Mucosa of rectum (tissue), 2 donors: ENCODE data around the gene IGFBP1.

Experiments used
- H3K27ac ChIP-seq, 2 donors: one replicate each; pipeline ENCODE4 v1.7.0; 2013; ENCODE audit warnings: inconsistent platforms in 2 of 2, low read depth in 2 of 2, low read length in 2 of 2
- H3K27me3 ChIP-seq, 2 donors: one replicate each; pipeline ENCODE4 v1.7.0; 2013; ENCODE audit warnings: low read length in 2 of 2; ENCODE audit not compliant: control insufficient read depth in 2 of 2, insufficient read depth in 2 of 2
- H3K36me3 ChIP-seq, 2 donors: one replicate each; pipeline ENCODE4 v1.7.0; 2013; ENCODE audit warnings: low read length in 2 of 2; ENCODE audit not compliant: control insufficient read depth in 2 of 2, insufficient read depth in 2 of 2
- H3K4me1 ChIP-seq, 2 donors: one replicate each; pipeline ENCODE4 v1.7.0; 2013; ENCODE audit warnings: low read length in 2 of 2, mild to moderate bottlenecking in 1 of 2; ENCODE audit not compliant: control insufficient read depth in 2 of 2, insufficient read depth in 2 of 2
- H3K4me3 ChIP-seq, 2 donors: one replicate each; pipeline ENCODE4 v1.7.0; 2013; ENCODE audit warnings: low read length in 2 of 2
- H3K9ac ChIP-seq, 2 donors: one replicate each; pipeline ENCODE4 v1.7.0; 2013; ENCODE audit warnings: low read length in 2 of 2, low read depth in 1 of 2, mild to moderate bottlenecking in 1 of 2
- H3K9me3 ChIP-seq, 2 donors: one replicate each; pipeline ENCODE4 v1.7.0; 2013; ENCODE audit warnings: low read length in 2 of 2; ENCODE audit not compliant: control insufficient read depth in 2 of 2
- donor health status: healthy.
- donor health status: Normal muscosa, but diverticular disease.

IGFBP1 gene

GRCh38 chr7:45901566-45901965 lies 13.3 kb downstream of the IGFBP1 start:
- Histone ChIP-seq H3K27ac (no peak overlapping the region), H3K9ac (no peak overlapping the region), H3K9me3 (no peaks in the 10 kb centered on the region), H3K27me3 (no peaks in the 10 kb centered on the region), H3K36me3 (no peaks in the 10 kb centered on the region), H3K4me3 (no peak overlapping the region), H3K4me1 (no peaks in the 10 kb centered on the region)

DNA sequence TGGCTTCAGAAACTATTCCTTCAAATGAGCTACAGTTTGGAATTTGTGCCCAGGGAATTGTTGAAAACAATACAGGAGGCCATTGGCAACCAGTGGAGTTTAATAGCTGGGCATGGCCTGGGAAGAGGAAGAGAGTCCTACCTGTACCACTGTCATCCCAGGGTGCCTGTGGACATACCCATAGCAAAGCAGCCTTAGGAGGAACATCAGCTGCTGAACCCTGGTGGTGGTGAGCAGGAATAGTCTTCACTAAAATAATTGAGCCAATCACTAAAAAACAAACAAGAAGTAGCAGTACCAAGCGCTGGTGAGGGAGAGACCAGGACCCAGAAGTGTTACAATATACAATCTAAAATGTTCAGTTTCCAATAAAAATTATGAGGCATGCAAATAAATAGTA lies 14.5 kb downstream of the IGFBP1 start:
- Histone ChIP-seq H3K9ac (no peak overlapping the region), H3K9me3 (no peaks in the 10 kb centered on the region), H3K4me1 (no peaks in the 10 kb centered on the region), H3K27me3 (no peaks in the 10 kb centered on the region), H3K27ac (no peak overlapping the region), H3K4me3 (no peak overlapping the region), H3K36me3 (no peaks in the 10 kb centered on the region)

DNA sequence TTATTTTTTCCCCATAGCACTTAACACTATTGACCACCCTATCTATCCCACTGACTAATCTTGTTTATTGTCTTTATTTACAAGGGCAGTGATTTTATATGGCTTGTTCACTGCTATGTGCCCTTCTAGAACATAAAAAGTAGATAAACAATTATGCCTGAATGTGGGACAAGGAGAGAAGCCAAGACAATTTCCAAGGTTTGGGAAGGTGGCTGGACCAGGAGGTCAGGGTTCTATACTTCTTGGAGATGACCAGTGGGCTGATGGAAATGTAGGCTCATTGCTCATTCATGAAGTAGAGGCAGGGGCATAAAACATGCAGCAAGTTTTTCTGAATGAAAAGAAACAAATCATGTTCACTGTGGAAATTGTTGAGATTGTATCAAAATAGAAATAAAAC lies 21.3 kb downstream of the IGFBP1 start:
- no peak overlapping the region for H3K27ac ChIP-seq
- H3K27me3 ChIP-seq: no peaks in the 10 kb centered on the region
- H3K36me3 ChIP-seq: no peaks in the 10 kb centered on the region
- no peaks in the 10 kb centered on the region for H3K9me3 ChIP-seq
- H3K9ac ChIP-seq: no peak overlapping the region
- no peak overlapping the region for H3K4me3 ChIP-seq
- H3K4me1 ChIP-seq: no peaks in the 10 kb centered on the region

- no peak overlapping the region for H3K9ac ChIP-seq
- no peaks in the 10 kb centered on the region for H3K9me3 ChIP-seq
- no peak overlapping the region for H3K27ac ChIP-seq
- no peaks in the 10 kb centered on the region for H3K27me3 ChIP-seq
- no peaks in the 10 kb centered on the region for H3K36me3 ChIP-seq
- no peaks in the 10 kb centered on the region for H3K4me1 ChIP-seq
- H3K4me3 ChIP-seq: no peak overlapping the region
Measured at GRCh38 chr7:45910855-45911254, 22.6 kb downstream of the IGFBP1 start.

DNA sequence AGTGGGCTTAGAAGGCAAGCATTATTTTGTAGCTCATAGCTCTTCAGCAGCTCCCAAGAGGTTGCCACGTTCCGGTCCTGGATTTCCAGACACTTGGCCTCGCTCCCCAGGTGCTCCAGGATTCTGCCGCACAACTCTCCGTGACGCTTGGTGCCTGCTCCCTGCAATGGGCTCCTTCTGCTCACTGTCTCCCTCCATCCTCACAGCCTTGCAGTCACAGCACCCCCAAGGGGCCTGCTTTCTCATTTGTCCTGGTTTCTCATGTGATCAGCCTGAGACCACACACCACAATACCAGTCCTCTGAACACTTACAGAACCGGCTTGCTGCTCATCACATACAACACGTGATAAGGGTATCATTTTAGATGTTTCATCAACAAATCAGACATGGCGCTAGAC lies 23.0 kb downstream of the IGFBP1 start:
- Histone ChIP-seq H3K36me3 (no peaks in the 10 kb centered on the region), H3K9ac (no peak overlapping the region), H3K27me3 (no peaks in the 10 kb centered on the region), H3K9me3 (no peaks in the 10 kb centered on the region), H3K4me1 (no peaks in the 10 kb centered on the region), H3K4me3 (no peak overlapping the region), H3K27ac (no peak overlapping the region)

GRCh38 chr7:45912972-45913371 lies 24.7 kb downstream of the IGFBP1 start:
- Histone ChIP-seq H3K4me3 (no peak overlapping the region), H3K27me3 (peaks cover 3% of the 10 kb centered on the region in 2 donors), H3K9ac (no peak overlapping the region), H3K9me3 (no peaks in the 10 kb centered on the region), H3K27ac (no peak overlapping the region), H3K36me3 (no peaks in the 10 kb centered on the region), H3K4me1 (no peaks in the 10 kb centered on the region)

DNA sequence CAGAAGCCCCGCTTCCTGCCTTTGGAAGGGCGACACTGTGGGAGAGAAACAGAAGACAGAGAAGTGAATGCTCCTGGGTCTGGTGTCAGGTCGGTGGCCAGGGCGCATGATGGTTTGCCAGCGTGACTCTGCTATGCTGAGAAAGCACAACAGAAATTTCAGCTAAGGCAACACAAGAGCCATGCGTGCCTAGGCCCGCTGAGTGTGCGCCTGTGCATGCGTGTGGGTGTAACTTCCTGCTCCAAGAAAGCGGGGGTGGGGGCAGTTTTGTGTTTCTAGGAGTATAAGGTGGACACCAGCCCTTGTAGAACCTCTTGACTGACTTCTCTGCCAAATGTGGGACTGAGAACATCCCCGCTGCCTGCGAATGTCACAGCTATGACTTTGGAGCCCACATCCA lies 26.6 kb downstream of the IGFBP1 start:
- Histone ChIP-seq H3K36me3 (no peaks in the 10 kb centered on the region), H3K4me1 (peaks cover 0 to 2% of the 10 kb centered on the region in 2 donors), H3K9me3 (no peaks in the 10 kb centered on the region), H3K9ac (no peak overlapping the region), H3K27ac (no peak overlapping the region), H3K27me3 (peaks cover 20 to 21% of the 10 kb centered on the region in 2 donors), H3K4me3 (no peak overlapping the region)

- H3K4me3 ChIP-seq: no peak overlapping the region
- peaks cover 26% of the 10 kb centered on the region in 2 donors for H3K27me3 ChIP-seq
- H3K9me3 ChIP-seq: no peaks in the 10 kb centered on the region
- no peaks in the 10 kb centered on the region for H3K36me3 ChIP-seq
- H3K9ac ChIP-seq: no peak overlapping the region
- H3K27ac ChIP-seq: no peak overlapping the region
- peaks cover 0 to 2% of the 10 kb centered on the region in 2 donors for H3K4me1 ChIP-seq
Measured at GRCh38 chr7:45915606-45916005, 27.3 kb downstream of the IGFBP1 start.

DNA sequence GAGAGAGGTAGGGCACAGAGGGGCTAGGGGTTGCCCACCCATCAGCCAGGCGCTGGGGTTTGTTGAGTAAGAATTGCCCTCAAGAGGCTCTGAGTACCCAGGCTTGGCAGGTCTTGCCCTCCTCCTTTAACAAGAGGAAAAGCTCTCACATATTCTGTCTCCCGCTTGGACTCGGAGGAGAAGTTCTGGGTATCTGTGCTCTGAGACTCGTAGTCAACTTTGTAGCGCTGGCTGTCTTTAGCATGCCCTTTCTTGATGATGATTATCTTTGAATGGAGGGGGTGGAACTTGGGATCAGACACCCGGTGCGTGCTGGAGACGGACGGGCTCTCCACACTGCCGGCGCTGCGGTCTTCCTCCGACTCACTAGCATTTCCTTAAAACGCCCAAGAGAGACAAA lies 28.8 kb downstream of the IGFBP1 start:
- no peaks in the 10 kb centered on the region for H3K9me3 ChIP-seq
- no peak overlapping the region for H3K4me3 ChIP-seq
- H3K27me3 ChIP-seq: peaks cover 33 to 34% of the 10 kb centered on the region in 2 donors
- peaks cover 0 to 2% of the 10 kb centered on the region in 2 donors for H3K4me1 ChIP-seq
- no peak overlapping the region for H3K27ac ChIP-seq
- no peak overlapping the region for H3K9ac ChIP-seq
- H3K36me3 ChIP-seq: no peaks in the 10 kb centered on the region

- Histone ChIP-seq H3K9ac (no peak overlapping the region), H3K4me3 (peak overlapping the region; percentile 4 to 17), H3K4me1 (peaks cover 0 to 2% of the 10 kb centered on the region in 2 donors), H3K9me3 (no peaks in the 10 kb centered on the region), H3K27me3 (peaks cover 38% of the 10 kb centered on the region in 2 donors), H3K36me3 (no peaks in the 10 kb centered on the region), H3K27ac (no peak overlapping the region)
Measured at GRCh38 chr7:45917658-45918057, 29.4 kb downstream of the IGFBP1 start.

DNA sequence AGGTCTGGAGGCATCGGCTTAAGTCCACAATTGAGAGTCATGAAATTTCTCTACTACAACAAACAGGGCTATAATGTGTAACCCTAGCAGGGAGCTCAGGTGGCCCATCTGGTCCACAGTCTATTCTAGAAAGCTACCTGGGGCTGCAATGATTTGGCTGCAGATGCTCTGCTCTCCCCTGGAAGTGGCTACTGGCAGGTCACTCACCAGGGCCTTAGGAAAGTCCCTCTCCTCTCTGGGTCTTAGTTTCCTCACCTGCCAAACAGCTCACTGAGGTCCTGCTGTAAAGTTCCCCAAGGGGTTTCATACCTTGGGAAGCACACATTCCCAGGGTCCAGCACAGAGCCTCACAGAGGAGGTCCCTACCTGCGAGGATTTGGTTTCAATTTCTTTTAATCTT lies 30.3 kb downstream of the IGFBP1 start:
- no peaks in the 10 kb centered on the region for H3K36me3 ChIP-seq
- H3K27me3 ChIP-seq: peaks cover 39 to 44% of the 10 kb centered on the region in 2 donors
- H3K27ac ChIP-seq: no peak overlapping the region
- H3K4me1 ChIP-seq: peaks cover 0 to 2% of the 10 kb centered on the region in 2 donors
- no peak overlapping the region for H3K9ac ChIP-seq
- no peaks in the 10 kb centered on the region for H3K9me3 ChIP-seq
- H3K4me3 ChIP-seq: peak overlapping the region in 1 of 2 donors; percentile 4
